ENCODE data around the gene BUB1.
"Not testable (repeated sequence)": the region's sequence is repeated elsewhere in the genome, so short reads cannot be mapped to it uniquely, and the experiment has no call there.

Gene BUB1

DNA sequence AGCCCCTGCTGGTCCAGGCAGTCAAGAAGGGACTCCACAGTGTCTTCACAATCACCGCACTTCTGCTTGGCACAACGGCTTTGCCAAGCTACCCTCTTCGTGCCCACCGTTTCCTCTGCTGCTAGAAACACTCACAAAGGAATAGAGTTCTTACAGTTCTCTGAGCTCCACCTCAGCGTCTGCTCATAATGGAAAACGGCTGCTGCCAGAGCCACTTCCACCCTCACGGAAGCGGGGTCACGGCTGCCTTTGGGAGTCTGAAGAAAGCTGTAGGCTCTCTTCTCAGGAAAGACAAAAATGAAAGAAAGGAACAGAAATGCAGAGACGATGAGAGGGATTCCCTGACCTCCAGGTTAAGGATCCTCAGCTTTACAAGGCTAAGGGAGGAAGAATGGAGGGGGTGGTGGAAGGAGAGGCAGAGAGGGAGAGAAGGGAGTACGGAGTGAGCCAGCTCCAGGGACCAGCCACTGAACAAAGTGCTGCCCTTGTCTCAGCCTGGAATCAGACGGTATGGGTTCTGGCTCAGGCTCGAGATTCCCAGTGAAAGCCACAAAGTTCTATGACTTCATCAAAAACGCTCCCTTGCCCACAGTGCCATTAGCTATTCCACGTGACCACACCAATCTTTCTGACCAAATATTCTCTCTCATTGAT, 88.1 kb downstream of the BUB1 start:
- DNase-seq: not testable (repeated sequence)

DNA sequence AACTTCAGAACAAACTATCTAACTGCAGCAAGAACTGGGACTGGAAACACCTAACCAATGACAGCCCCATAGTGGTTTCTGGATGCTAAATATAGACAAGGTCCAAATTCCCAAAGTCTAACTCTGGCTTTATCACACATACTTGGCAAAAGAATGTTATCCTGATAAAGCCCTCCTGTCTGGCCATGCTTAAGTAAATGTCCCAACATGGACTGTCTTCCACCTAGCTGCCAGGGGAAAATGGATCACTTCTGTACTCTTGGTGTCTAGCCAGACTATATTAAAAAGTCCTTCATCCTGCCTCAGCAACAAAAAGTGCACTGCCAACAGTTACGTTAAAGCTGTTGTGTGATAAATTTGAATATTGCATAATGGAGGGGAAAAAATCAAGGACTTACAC, 89.3 kb downstream of the BUB1 start:
- not testable (repeated sequence) for DNase-seq

Measured in CD4-positive, alpha-beta T cell treated with Interferon gamma for 1 hour (primary cell).